Liver (tissue), 9 donors: ENCODE results near the gene SETD7. TPM values are rescaled to one million over a fixed set of nuclear protein-coding genes. Genes with fewer than 3 reads are reported as not detected.

ENCODE experiments used
- DNase-seq: peaks from one replicate; pipeline ENCODE4 v3.0.0-alpha.2; 2017; ENCODE audit warnings: low spot score
- H3K27ac ChIP-seq, 2 donors: one replicate each; pipeline ENCODE4 v1.7.0; 2013; ENCODE audit warnings: inconsistent platforms in 2 of 2, low read length in 2 of 2, control low read depth in 1 of 2, low read depth in 1 of 2, mild to moderate bottlenecking in 1 of 2
- H3K27me3 ChIP-seq, 4 donors: one replicate each; pipeline versions ENCODE4 v1.6.1 to v1.7.0; 2013; ENCODE audit warnings: low read length in 3 of 4, inconsistent platforms in 1 of 4, mild to moderate bottlenecking in 1 of 4, moderate library complexity in 1 of 4; ENCODE audit not compliant: control insufficient read depth in 4 of 4, insufficient read depth in 4 of 4
- H3K36me3 ChIP-seq, 4 donors: one replicate each; pipeline versions ENCODE4 v1.6.1 to v1.7.0; 2013; ENCODE audit warnings: low read length in 3 of 4, mild to moderate bottlenecking in 3 of 4, low read depth in 1 of 4, moderate library complexity in 1 of 4; ENCODE audit not compliant: control insufficient read depth in 4 of 4, insufficient read depth in 3 of 4
- H3K4me1 ChIP-seq, 4 donors: one replicate each; pipeline versions ENCODE4 v1.6.1 to v1.7.0; 2013; ENCODE audit warnings: low read length in 3 of 4, mild to moderate bottlenecking in 3 of 4, moderate library complexity in 1 of 4; ENCODE audit not compliant: control insufficient read depth in 4 of 4, insufficient read depth in 4 of 4
- H3K4me3 ChIP-seq, 3 donors: one replicate each; pipeline versions ENCODE4 v1.6.1 to v1.7.0; 2013; ENCODE audit warnings: low read length in 3 of 3, control low read depth in 1 of 3, low read depth in 1 of 3, mild to moderate bottlenecking in 1 of 3
- H3K9ac ChIP-seq, 2 donors: one replicate each; pipeline ENCODE4 v1.7.0; 2013; ENCODE audit warnings: low read length in 2 of 2, mild to moderate bottlenecking in 2 of 2, moderate library complexity in 2 of 2, control low read depth in 1 of 2, low read depth in 1 of 2
- H3K9me3 ChIP-seq, 4 donors: one replicate each; pipeline versions ENCODE4 v1.6.1 to v1.7.0; 2013; ENCODE audit warnings: low read length in 3 of 4; ENCODE audit not compliant: control insufficient read depth in 4 of 4
- ATF3 ChIP-seq: IDR thresholded peaks from 2 replicates; pipeline ENCODE4 v1.6.1; 2016; ENCODE audit warnings: antibody characterized with exemption
- CTCF ChIP-seq: fragments of 150-350 bp; IDR thresholded peaks from 2 replicates; pipeline ENCODE4 v1.5.1; 2017; ENCODE audit warnings: improper control_type of control experiment, low read depth, low read length; ENCODE audit not compliant: missing input control
- EGR1 ChIP-seq, 2 donors: IDR thresholded peaks; 2 replicates each; pipeline ENCODE4 v1.6.1; 2016 to 2018; ENCODE audit warnings: antibody characterized with exemption in 2 of 2, low read depth in 2 of 2
- FOXA1 ChIP-seq: IDR thresholded peaks from 2 replicates; pipeline ENCODE4 v1.6.1; 2016; ENCODE audit warnings: antibody characterized with exemption
- FOXA2 ChIP-seq: IDR thresholded peaks from 2 replicates; pipeline ENCODE4 v1.6.1; 2016; ENCODE audit warnings: antibody characterized with exemption
- GABPA ChIP-seq, 2 donors: IDR thresholded peaks in 1 of 2; conservative IDR thresholded peaks in 1 of 2; 2 replicates each; pipeline ENCODE4 v1.6.1; 2016; ENCODE audit warnings: antibody characterized with exemption in 2 of 2, mild to moderate bottlenecking in 1 of 2, moderate library complexity in 1 of 2
- HNF4A ChIP-seq, 2 donors: conservative IDR thresholded peaks; 2 replicates each; pipeline ENCODE4 v1.6.1; 2016; ENCODE audit warnings: antibody characterized with exemption in 2 of 2, mild to moderate bottlenecking in 2 of 2
- HNF4G ChIP-seq: IDR thresholded peaks from 2 replicates; pipeline ENCODE4 v1.6.1; 2016; ENCODE audit warnings: antibody characterized with exemption
- JUND ChIP-seq, 2 donors: IDR thresholded peaks; 2 replicates each; pipeline ENCODE4 v1.6.1; 2016; ENCODE audit warnings: antibody characterized with exemption in 2 of 2
- MAX ChIP-seq: IDR thresholded peaks from 2 replicates; pipeline ENCODE4 v1.6.1; 2016; ENCODE audit warnings: antibody characterized with exemption
- NR2F2 ChIP-seq: IDR thresholded peaks from 2 replicates; pipeline ENCODE4 v1.6.1; 2016; ENCODE audit warnings: antibody characterized with exemption
- RAD21 ChIP-seq, 2 donors: IDR thresholded peaks; 2 replicates each; pipeline ENCODE4 v1.6.1; 2016; ENCODE audit warnings: antibody characterized with exemption in 2 of 2, mild to moderate bottlenecking in 2 of 2
- RXRA ChIP-seq, 2 donors: IDR thresholded peaks; 2 replicates each; pipeline ENCODE4 v1.6.1; 2017 to 2018; ENCODE audit warnings: antibody characterized with exemption in 2 of 2, mild to moderate bottlenecking in 1 of 2
- SP1 ChIP-seq: IDR thresholded peaks from 2 replicates; pipeline ENCODE4 v1.6.1; 2018; ENCODE audit warnings: antibody characterized with exemption, mild to moderate bottlenecking
- TAF1 ChIP-seq: conservative IDR thresholded peaks from 2 replicates; pipeline ENCODE4 v1.6.1; 2016; ENCODE audit warnings: antibody characterized with exemption, mild to moderate bottlenecking
- YY1 ChIP-seq: IDR thresholded peaks from 2 replicates; pipeline ENCODE4 v1.6.1; 2016; ENCODE audit warnings: antibody characterized with exemption, mild to moderate bottlenecking
- ZBTB33 ChIP-seq: IDR thresholded peaks from 2 replicates; pipeline ENCODE4 v1.6.1; 2016; ENCODE audit warnings: antibody characterized with exemption
- WGBS: extraction: QIAGEN DNeasy Blood & Tissue Kit; methylation state at CpG from one replicate; pipeline ENCODE4 v1.1.7; 2013; 5-methylcytosine and 5-hydroxymethylcytosine counted together
- polyA plus RNA-seq, 2 donors: library from polyadenylated mRNA; stranded (reverse) in 1 of 2; unstranded in 1 of 2; fragments of 200-250 nt in 1 of 2; fragments of >200 nt in 1 of 2; fragmentation: Nextera tagmentation in 1 of 2; extraction: Ambion mirVana in 1 of 2; gene quantifications; one replicate each; pipeline versions ENCODE4 v1.2.1 to v1.2.3, GENCODE V29; 2013 to 2015
- total RNA-seq, 2 donors: library from RNA; depleted of rRNA; stranded (reverse); fragments of >200 nt; gene quantifications; one replicate each; pipeline ENCODE4 v1.2.3, GENCODE V29; 2014
- TF ChIP-seq, protein P1 (sequence below): IDR thresholded peaks from 2 replicates; pipeline ENCODE4 v1.6.1; 2016; ENCODE audit warnings: antibody characterized with exemption, mild to moderate bottlenecking
- donor health status: healthy.
- donor health status: healthy.
- donor health status: healthy.
- donor health status: healthy.
- donor health status: healthy.

SETD7 gene
- total and polyA plus RNA-seq, 4 donors = 12.9 to 81.7 (median 18.0) TPM

GRCh38 chr4:139556724-139557555 lies 921 bp upstream of the SETD7 start:
- H3K4me1 ChIP-seq = peaks cover 18 to 70% (median 54%) of the 10 kb centered on the region in 4 donors

More at GRCh38 chr4:139556724-139557555, 921 bp upstream of the SETD7 start:
- H3K9ac ChIP-seq = peak overlapping the region; percentile 74 to 91
- H3K9me3 ChIP-seq = no peaks in the 10 kb centered on the region
- peak overlapping the region; percentile 70 to 86 (median 86) for H3K4me3 ChIP-seq
- H3K27me3 ChIP-seq = no peaks in the 10 kb centered on the region
- under 1% methylated on average over 58 of the region's 58 CpGs for WGBS
- peak overlapping the region; percentile 99 to 100 for H3K27ac ChIP-seq
- peak; percentile 49 for DNase-seq
- no peak for TF ChIP-seq NR2F2
- TF ChIP-seq YY1 = peak; percentile 82
- no peak for TF ChIP-seq CTCF
- no peak for TF ChIP-seq RAD21 (IDR thresholded peaks at IDR 0.05)
- TF ChIP-seq EGR1 (IDR thresholded peaks at IDR 0.05; ENCODE audit: low read depth in 2 of 2) = no peak
- no peak for TF ChIP-seq FOXA2
- no peak for TF ChIP-seq MAX
- TF ChIP-seq, protein P1, sequence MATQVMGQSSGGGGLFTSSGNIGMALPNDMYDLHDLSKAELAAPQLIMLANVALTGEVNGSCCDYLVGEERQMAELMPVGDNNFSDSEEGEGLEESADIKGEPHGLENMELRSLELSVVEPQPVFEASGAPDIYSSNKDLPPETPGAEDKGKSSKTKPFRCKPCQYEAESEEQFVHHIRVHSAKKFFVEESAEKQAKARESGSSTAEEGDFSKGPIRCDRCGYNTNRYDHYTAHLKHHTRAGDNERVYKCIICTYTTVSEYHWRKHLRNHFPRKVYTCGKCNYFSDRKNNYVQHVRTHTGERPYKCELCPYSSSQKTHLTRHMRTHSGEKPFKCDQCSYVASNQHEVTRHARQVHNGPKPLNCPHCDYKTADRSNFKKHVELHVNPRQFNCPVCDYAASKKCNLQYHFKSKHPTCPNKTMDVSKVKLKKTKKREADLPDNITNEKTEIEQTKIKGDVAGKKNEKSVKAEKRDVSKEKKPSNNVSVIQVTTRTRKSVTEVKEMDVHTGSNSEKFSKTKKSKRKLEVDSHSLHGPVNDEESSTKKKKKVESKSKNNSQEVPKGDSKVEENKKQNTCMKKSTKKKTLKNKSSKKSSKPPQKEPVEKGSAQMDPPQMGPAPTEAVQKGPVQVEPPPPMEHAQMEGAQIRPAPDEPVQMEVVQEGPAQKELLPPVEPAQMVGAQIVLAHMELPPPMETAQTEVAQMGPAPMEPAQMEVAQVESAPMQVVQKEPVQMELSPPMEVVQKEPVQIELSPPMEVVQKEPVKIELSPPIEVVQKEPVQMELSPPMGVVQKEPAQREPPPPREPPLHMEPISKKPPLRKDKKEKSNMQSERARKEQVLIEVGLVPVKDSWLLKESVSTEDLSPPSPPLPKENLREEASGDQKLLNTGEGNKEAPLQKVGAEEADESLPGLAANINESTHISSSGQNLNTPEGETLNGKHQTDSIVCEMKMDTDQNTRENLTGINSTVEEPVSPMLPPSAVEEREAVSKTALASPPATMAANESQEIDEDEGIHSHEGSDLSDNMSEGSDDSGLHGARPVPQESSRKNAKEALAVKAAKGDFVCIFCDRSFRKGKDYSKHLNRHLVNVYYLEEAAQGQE = peak; percentile 25
- no peak for TF ChIP-seq HNF4G
- TF ChIP-seq RXRA (IDR thresholded peaks at IDR 0.05) = peak in 1 of 2 donors; percentile 10
- TF ChIP-seq ATF3 = no peak
- TF ChIP-seq HNF4A (conservative IDR thresholded peaks at IDR 0.05) = no peak
- TF ChIP-seq FOXA1 = no peak
- TF ChIP-seq GABPA (IDR thresholded peaks at IDR 0.05 in 1 of 2, conservative IDR thresholded peaks at IDR 0.05 in 1 of 2) = no peak
- TF ChIP-seq TAF1 = no peak
- no peak for TF ChIP-seq JUND (IDR thresholded peaks at IDR 0.05)
- no peak for TF ChIP-seq ZBTB33
- peak; percentile 15 for TF ChIP-seq SP1
- no peaks in the 10 kb centered on the region for H3K36me3 ChIP-seq
